HG03442 (cell line): ENCODE results near the gene PUM1.

Experiments used
- ATAC-seq: cut with Tn5 transposase; IDR thresholded peaks from one replicate; pipeline ENCODE4 v1.9.1; 2021; ENCODE audit warnings: mild to moderate bottlenecking, moderate library complexity; ENCODE audit not compliant: unreplicated experiment

Gene PUM1

DNA sequence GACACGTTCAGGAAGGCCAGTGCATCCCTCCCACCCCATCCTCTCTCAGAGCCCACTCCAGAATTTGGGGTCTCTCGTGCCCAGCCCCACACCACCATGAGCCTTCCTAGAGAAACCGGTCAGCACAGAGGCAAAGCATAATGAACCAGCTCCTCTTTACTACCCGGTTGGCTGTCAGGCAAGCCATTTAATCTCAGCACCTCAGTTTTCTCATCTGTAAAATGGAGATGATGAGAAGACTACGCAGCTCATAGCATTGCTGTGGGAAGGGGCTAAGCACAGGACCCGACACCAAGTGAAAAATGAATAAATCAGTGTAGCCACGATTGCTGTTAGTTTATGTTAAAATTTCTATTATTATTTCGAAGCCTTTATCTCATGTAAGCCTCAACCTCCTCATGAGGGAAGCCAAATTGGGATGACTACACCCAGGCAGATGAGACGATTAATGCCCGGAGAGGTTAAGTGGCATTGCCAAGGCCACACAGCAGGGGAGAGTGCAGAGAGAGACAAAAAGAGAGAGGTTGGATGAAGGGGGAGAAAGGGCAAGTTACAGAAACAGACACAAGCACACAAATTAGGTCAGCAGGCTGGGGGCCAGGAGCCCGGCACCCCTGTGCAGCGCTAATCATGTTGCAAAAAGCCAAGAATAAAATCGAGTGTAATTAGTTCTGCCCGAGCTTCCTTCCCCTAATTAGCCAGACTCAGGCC lies 182.7 kb downstream of the PUM1 start:
- ATAC-seq: no peak
